ENCODE results near the gene MTCL3. TPM values are rescaled to one million over a fixed set of nuclear protein-coding genes. Genes with fewer than 3 reads are reported as not detected.

The MTCL3 gene

Other genes with a start within 250 kb of the MTCL3 start
- 10 to 100 TPM; 47.9 to 56.6 TPM for gene ECHDC1, start 175.7 kb downstream of the MTCL3 start, total RNA-seq
- gene KIAA0408, start 59.9 kb downstream of the MTCL3 start, total RNA-seq: 1 to 10 TPM; 3.6 to 4.4 TPM
- not detected for gene C6orf58, start 57.8 kb upstream of the MTCL3 start, total RNA-seq

Measured in activated naive CD4-positive, alpha-beta T cell treated with anti-CD3 and anti-CD28 coated beads, Interleukin-2, amount 50 U/mL, for 72 hours (primary cell).